Endothelial cell (in vitro differentiated cells): Measurements from ENCODE around the gene CASZ1. TPM values are rescaled to one million over a fixed set of nuclear protein-coding genes. Genes with fewer than 3 reads are reported as not detected.

Experiments
- DNase-seq: peaks from one replicate; pipeline ENCODE4 v3.0.0; 2021; ENCODE audit warnings: low spot score
- H3K27ac Mint-ChIP-seq: one replicate; pipeline ENCODE4 v1.8.0; 2021; ENCODE audit warnings: mixed read lengths, inconsistent platforms; ENCODE audit not compliant: unreplicated experiment
- H3K27me3 Mint-ChIP-seq: one replicate; pipeline ENCODE4 v1.8.0; 2021; ENCODE audit warnings: mild to moderate bottlenecking, moderate library complexity, mixed read lengths, inconsistent platforms; ENCODE audit not compliant: unreplicated experiment
- H3K36me3 Mint-ChIP-seq: one replicate; pipeline ENCODE4 v1.8.0; 2021; ENCODE audit warnings: mild to moderate bottlenecking, low read depth, mixed read lengths, inconsistent platforms; ENCODE audit not compliant: unreplicated experiment
- H3K4me1 Mint-ChIP-seq: one replicate; pipeline ENCODE4 v1.8.0; 2021; ENCODE audit warnings: mild to moderate bottlenecking, mixed read lengths, inconsistent platforms; ENCODE audit not compliant: unreplicated experiment
- H3K4me3 Mint-ChIP-seq: one replicate; pipeline ENCODE4 v1.8.0; 2021; ENCODE audit warnings: mild to moderate bottlenecking, mixed read lengths, inconsistent platforms; ENCODE audit not compliant: unreplicated experiment
- H3K9me3 Mint-ChIP-seq: one replicate; pipeline ENCODE4 v1.8.0; 2021; ENCODE audit warnings: mixed read lengths, inconsistent platforms; ENCODE audit not compliant: unreplicated experiment
- CTCF ChIP-seq: fragments of 200-600 bp; sonication (generic); IDR thresholded peaks from one replicate; pipeline ENCODE4 v1.5.0; 2021; ENCODE audit warnings: antibody characterized with exemption; ENCODE audit not compliant: unreplicated experiment
- total RNA-seq: library from RNA; stranded (reverse); fragmentation: NEBNext Ultra II Directional; extraction: Animal tissue kit (Norgen Biotek cat#: 25700); gene quantifications from one replicate; pipeline ENCODE4 v1.2.1, GENCODE V29; 2021; ENCODE audit not compliant: unreplicated experiment

The CASZ1 gene
- total RNA-seq, 1 donor from 2014 or later: 6.3 TPM

- H3K4me1 Mint-ChIP-seq: peaks cover 3% of the 10 kb centered on the region
- H3K27ac Mint-ChIP-seq: no peak overlapping the region
- H3K9me3 Mint-ChIP-seq: no peaks in the 10 kb centered on the region
- no peaks in the 10 kb centered on the region for H3K36me3 Mint-ChIP-seq
- TF ChIP-seq CTCF: no peak
- H3K4me3 Mint-ChIP-seq: no peak overlapping the region
- H3K27me3 Mint-ChIP-seq: peaks cover 3% of the 10 kb centered on the region
- no peak for DNase-seq
These were observed 82.8 kb downstream of the CASZ1 start for GRCh38 chr1:10713614-10714013.

- Mint-ChIP-seq H3K36me3 (no peaks in the 10 kb centered on the region), H3K27me3 (peaks cover 3% of the 10 kb centered on the region), H3K27ac (no peak overlapping the region), H3K4me1 (peaks cover 3% of the 10 kb centered on the region), H3K4me3 (no peak overlapping the region), H3K9me3 (no peaks in the 10 kb centered on the region)
- no peak for DNase-seq
- no peak for TF ChIP-seq CTCF
These were observed 83.7 kb downstream of the CASZ1 start for GRCh38 chr1:10712568-10713362.

GRCh38 chr1:10710489-10710888, 86.0 kb downstream of the CASZ1 start:
- Mint-ChIP-seq H3K9me3 (no peaks in the 10 kb centered on the region), H3K36me3 (no peaks in the 10 kb centered on the region), H3K4me1 (peaks cover 3% of the 10 kb centered on the region), H3K27me3 (peaks cover 3% of the 10 kb centered on the region), H3K4me3 (no peak overlapping the region), H3K27ac (no peak overlapping the region)
- DNase-seq: no peak
- TF ChIP-seq CTCF: no peak

GRCh38 chr1:10709646-10710045, 86.8 kb downstream of the CASZ1 start:
- H3K27ac Mint-ChIP-seq: no peak overlapping the region
- peaks cover 3% of the 10 kb centered on the region for H3K4me1 Mint-ChIP-seq
- no peaks in the 10 kb centered on the region for H3K36me3 Mint-ChIP-seq
- H3K9me3 Mint-ChIP-seq: no peaks in the 10 kb centered on the region
- no peak for TF ChIP-seq CTCF
- peaks cover 5% of the 10 kb centered on the region for H3K27me3 Mint-ChIP-seq
- no peak overlapping the region for H3K4me3 Mint-ChIP-seq
- DNase-seq: no peak

- no peak for DNase-seq
- Mint-ChIP-seq H3K36me3 (no peaks in the 10 kb centered on the region), H3K4me3 (no peak overlapping the region), H3K4me1 (peaks cover 3% of the 10 kb centered on the region), H3K9me3 (no peaks in the 10 kb centered on the region), H3K27ac (no peak overlapping the region), H3K27me3 (peaks cover 5% of the 10 kb centered on the region)
- no peak for TF ChIP-seq CTCF
These were observed 87.3 kb downstream of the CASZ1 start for GRCh38 chr1:10709165-10709564.
